Neuron (in vitro differentiated cells): ENCODE results near the gene GANC.
"Not testable (repeated sequence)": the region's sequence is repeated elsewhere in the genome, so short reads cannot be mapped to it uniquely, and the experiment has no call there.

Experiments
- H2AFZ ChIP-seq: one replicate; pipeline ENCODE4 v1.6.1; 2013; ENCODE audit warnings: low read depth, mild to moderate bottlenecking, inconsistent platforms, low read length, moderate library complexity
- H3K27me3 ChIP-seq: one replicate; pipeline ENCODE4 v1.6.1; 2013; ENCODE audit warnings: low read length; ENCODE audit not compliant: insufficient read depth
- H3K36me3 ChIP-seq: one replicate; pipeline ENCODE4 v1.6.1; 2013; ENCODE audit warnings: low read length; ENCODE audit not compliant: insufficient read depth
- H3K4me1 ChIP-seq: one replicate; pipeline ENCODE4 v1.6.1; 2013; ENCODE audit warnings: low read length; ENCODE audit not compliant: insufficient read depth
- H3K4me3 ChIP-seq: 2 replicates; pipeline ENCODE4 v1.5.1; 2013; ENCODE audit warnings: mild to moderate bottlenecking, low read length, moderate library complexity
- H3K9me3 ChIP-seq: one replicate; pipeline ENCODE4 v1.6.1; 2013; ENCODE audit warnings: low read length

GANC gene

DNA sequence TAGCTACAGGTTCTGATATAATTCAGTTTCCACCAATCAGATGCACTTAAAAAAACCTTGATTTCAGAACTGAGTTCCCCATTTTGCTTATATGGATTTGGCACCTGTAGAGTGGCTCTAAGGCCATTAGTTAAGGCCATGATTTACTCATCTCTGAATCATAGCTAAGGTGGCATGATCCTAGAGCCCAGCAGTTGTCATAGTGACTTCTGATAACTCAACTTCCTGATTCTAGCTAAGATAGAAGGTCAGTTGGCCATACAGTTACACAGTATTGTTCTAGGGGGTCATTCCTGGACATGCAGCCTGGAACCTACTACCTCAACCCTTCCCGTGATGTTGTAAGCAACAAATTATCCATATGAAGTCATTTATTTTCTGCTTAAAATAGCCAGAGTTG lies 16.2 kb downstream of the GANC start:
- Histone ChIP-seq H3K4me3 (no peak overlapping the region), H3K27me3 (no peaks in the 10 kb centered on the region), H3K4me1 (no peaks in the 10 kb centered on the region), H3K36me3 (peaks cover 2% of the 10 kb centered on the region), H2AFZ (no peak overlapping the region), H3K9me3 (no peaks in the 10 kb centered on the region)

DNA sequence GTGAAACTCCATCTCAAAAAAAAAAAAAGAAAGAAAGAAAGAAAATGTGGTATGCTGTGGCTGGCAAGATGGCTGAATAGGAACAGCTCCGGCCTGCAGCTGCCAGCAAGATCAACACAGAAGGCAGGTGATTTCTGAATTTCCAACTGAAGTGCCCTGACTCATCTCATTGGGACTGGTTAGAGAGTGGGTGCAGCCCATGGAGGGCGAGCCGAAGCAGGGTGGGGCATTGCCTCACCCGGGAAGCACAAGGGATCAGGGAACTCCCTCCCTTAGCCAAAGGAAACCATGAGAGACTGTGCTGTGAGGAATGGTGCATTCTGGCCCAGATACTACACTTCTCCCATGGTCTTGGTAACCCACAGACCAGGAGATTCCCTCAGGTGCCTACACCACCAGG lies 28.0 kb downstream of the GANC start:
- not testable (repeated sequence) for H3K4me3 ChIP-seq, H3K27me3 ChIP-seq, H3K9me3 ChIP-seq, H3K36me3 ChIP-seq, H2AFZ ChIP-seq, H3K4me1 ChIP-seq

DNA sequence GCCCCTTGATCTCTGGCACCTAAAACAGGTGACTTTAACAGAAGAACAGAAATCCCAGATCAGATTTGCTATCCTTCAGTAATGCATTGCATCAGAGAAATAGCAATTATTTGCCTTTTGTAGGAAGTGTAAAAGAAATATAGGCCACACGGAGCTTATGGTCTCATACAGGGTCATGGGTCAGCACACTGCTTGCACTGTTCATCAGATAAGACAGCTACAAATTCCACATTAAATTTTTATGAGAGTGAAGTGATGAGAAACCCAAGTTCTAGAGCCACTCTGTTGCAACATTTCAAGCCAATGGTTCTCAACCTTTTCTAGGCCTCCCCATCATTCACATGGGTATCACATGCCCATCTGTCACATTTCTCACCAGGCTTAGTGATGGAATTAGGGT lies 33.7 kb downstream of the GANC start:
- Histone ChIP-seq H3K4me1 (no peaks in the 10 kb centered on the region), H3K27me3 (no peaks in the 10 kb centered on the region), H3K4me3 (no peak overlapping the region), H3K9me3 (no peaks in the 10 kb centered on the region), H2AFZ (no peak overlapping the region), H3K36me3 (peaks cover 12% of the 10 kb centered on the region)

DNA sequence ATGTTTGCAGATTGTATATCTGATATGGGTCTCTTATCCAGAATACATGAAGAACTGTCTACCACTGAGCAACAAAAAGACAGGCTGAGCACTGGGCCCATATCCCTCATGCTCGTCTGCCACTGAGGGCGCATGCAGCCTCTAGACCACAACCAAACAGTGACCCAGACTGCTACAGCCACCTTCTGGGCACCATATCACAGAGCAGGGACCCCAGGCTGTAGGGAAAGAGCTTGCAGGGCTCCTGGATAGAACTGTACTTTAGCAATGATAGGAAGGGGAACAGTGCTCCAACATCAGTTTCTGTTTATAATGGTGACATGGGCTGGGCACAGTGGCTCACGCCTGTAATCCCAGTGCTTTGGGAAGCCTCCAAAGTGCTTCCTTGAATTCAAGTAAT lies 40.5 kb downstream of the GANC start:
- Histone ChIP-seq H3K9me3 (no peaks in the 10 kb centered on the region), H3K27me3 (no peaks in the 10 kb centered on the region), H2AFZ (no peak overlapping the region), H3K4me1 (no peaks in the 10 kb centered on the region), H3K36me3 (peaks cover 4% of the 10 kb centered on the region), H3K4me3 (no peak overlapping the region)

DNA sequence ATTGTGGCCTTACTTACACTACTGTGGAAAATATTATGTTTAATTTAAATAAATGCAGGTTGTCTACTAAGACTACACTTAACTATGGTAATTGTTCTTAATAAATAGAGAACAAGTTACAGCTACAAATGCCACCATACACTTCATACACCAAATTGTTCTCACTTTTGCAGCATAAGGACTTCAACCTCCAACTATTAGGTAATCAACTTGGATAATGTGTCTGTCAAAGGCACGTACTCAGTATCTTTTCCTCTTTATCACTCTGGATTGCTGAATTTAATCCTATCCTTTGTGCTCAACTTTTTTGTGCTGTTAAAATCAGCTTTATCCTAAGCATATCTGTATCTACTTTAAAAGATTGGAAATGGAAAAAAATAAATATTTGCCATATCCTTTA lies 41.8 kb downstream of the GANC start:
- peaks cover 2% of the 10 kb centered on the region for H3K36me3 ChIP-seq
- no peaks in the 10 kb centered on the region for H3K4me1 ChIP-seq
- H3K9me3 ChIP-seq = no peaks in the 10 kb centered on the region
- no peak overlapping the region for H3K4me3 ChIP-seq
- H3K27me3 ChIP-seq = no peaks in the 10 kb centered on the region
- H2AFZ ChIP-seq = no peak overlapping the region

DNA sequence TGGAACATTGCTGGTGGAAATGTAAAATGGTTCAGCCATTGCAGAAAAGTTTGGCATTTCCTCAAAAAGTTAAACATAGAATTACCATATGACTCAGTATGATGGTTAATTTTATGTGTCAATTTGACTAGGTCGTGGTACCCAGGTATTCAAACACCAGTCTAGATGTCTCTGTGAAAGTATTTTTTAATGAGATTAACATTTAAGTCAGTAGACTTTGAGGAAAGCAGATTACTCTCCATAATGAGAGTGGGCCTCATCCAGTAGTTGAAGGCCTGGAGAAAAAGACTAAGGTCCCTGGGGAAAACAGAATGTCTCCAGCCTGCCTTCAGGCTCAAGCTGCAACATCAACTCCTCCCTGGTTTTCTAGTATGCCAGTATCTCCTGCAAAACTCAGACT lies 42.5 kb downstream of the GANC start:
- H3K4me1 ChIP-seq = no peaks in the 10 kb centered on the region
- H3K4me3 ChIP-seq = no peak overlapping the region

DNA sequence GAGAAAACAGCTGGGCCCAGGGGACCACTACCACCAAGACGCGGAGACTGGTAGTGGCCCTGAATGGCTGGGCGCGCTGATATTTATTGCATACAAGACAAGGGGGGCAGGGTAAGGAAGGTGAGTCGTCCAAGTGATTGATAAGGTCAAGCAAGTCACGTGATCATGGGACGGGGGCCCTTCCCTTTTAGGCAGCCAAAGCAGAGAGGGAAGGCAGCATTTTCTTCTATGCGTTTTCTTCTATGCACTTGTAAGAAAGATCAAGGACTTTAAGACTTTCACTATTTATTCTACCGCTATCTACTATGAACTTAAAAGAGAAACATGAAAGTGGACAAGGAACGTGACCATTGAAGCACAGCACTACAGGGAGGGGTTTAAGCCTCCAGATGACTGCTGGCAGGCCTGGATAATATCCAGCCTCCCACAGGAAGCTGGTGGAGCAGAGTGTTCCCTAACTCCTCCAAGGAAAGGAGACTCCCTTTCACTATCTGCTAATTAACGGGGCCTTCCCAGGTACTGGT lies 43.3 kb downstream of the GANC start:
- H3K27me3 ChIP-seq, H3K9me3 ChIP-seq, H3K4me3 ChIP-seq, H3K36me3 ChIP-seq, H2AFZ ChIP-seq, H3K4me1 ChIP-seq: not testable (repeated sequence)

More for the DNA sequence above, 42.5 kb downstream of the GANC start:
- Histone ChIP-seq H3K36me3 (no peaks in the 10 kb centered on the region), H2AFZ (no peak overlapping the region), H3K9me3 (no peaks in the 10 kb centered on the region), H3K27me3 (no peaks in the 10 kb centered on the region)

DNA sequence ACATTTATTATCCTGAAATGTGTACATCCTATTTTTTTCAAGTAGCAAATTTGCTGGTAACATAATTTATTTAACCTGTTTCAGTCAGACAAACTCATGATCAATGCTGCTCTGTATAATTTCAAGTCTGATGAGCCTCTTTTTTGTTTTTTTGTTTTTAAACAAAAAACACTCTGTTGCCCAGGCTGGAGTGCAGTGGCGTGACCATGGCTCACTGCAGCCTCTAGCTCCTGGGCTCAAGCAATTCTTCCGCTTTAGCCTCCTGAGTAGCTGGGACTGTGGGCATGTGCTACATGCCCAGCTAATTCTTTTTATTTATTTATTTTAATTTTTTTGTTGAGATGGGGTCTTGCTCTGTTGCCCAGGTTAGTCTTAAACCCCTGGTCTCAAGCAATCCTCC lies 46.2 kb downstream of the GANC start:
- H2AFZ ChIP-seq = no peak overlapping the region
- no peaks in the 10 kb centered on the region for H3K36me3 ChIP-seq
- no peaks in the 10 kb centered on the region for H3K9me3 ChIP-seq
- H3K27me3 ChIP-seq = no peaks in the 10 kb centered on the region
- H3K4me1 ChIP-seq = no peaks in the 10 kb centered on the region
- H3K4me3 ChIP-seq = no peak overlapping the region

DNA sequence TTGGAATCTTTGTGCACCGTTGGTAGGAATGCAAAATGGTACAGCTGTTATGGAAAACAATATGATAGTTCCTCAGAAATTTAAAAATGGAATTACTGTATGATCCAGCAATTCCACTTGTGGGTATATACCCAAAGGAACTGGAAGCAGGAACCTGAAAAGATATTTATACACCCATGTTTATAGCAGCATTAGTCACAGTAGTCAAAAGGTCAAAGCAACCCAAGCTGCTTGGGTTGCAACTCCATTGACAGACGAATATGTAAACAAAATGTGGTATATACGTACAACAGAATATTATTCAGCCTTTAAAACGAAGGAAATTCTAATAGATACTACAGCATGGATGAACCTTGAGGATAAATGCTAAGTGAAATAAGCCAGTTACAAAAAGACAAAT lies 51.3 kb downstream of the GANC start:
- H3K27me3 ChIP-seq = no peaks in the 10 kb centered on the region
- H2AFZ ChIP-seq = no peak overlapping the region
- no peaks in the 10 kb centered on the region for H3K9me3 ChIP-seq
- peaks cover 6% of the 10 kb centered on the region for H3K4me1 ChIP-seq
- H3K36me3 ChIP-seq = peaks cover 2% of the 10 kb centered on the region
- no peak overlapping the region for H3K4me3 ChIP-seq

DNA sequence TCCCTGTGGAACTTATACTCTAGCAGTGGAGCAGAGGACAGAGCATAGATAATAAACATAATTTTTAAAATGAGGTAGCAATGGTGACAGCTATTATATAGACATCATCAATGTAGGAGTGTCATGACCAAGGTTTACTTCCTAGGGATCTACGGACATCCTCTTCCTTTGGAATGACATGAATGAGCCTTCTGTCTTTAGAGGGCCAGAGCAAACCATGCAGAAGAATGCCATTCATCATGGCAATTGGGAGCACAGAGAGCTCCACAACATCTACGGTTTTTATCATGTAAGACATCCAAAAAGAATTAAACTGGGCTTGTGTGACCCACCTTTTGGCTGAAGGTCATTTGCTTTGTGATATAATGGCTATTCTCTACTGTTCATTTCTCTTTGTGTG lies 56.2 kb downstream of the GANC start:
- Histone ChIP-seq H3K4me1 (peaks cover 7% of the 10 kb centered on the region), H2AFZ (no peak overlapping the region), H3K9me3 (no peaks in the 10 kb centered on the region), H3K27me3 (no peaks in the 10 kb centered on the region), H3K4me3 (no peak overlapping the region), H3K36me3 (peaks cover 4% of the 10 kb centered on the region)

DNA sequence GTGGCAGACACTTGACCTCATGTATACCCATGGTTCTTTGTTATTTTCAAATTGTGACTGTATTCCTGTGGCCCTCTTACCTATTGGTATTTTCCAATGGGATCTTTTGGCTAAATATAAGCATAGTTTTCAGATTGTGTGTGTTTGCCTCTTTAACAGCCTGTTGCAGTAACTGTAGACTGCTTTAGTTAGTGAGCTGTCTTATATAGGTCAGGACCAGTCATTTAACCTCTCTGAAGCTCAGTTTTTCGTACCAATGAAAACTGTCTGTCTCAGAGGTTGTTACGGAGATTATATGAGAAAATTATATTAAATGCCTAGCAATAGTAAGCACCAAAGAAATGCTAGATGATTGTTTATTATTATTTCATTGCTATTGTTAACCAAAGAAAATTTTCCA lies 57.0 kb downstream of the GANC start:
- H3K27me3 ChIP-seq = no peaks in the 10 kb centered on the region
- H3K4me1 ChIP-seq = peaks cover 7% of the 10 kb centered on the region
- H3K4me3 ChIP-seq = no peak overlapping the region

DNA sequence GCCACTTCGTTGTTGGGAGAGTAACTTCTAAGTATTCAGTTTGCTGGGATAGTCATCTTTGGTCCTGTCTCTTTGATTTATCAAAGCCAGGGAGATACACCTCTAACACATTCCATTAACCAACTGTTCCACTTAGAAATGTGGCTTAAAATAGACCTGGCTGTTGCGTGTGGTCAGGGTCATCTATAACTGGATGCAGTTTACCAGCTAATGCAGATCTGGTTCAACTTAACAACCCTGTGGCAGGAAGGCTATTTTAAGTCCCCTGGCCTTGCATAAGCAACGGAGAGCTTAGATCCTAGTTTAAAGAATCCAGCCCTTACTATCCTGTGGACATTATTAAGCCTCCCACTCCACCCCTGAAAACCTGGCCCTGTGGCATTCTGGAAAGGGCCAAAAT lies 58.2 kb downstream of the GANC start:
- peaks cover 3% of the 10 kb centered on the region for H3K36me3 ChIP-seq
- H2AFZ ChIP-seq = no peak overlapping the region
- peaks cover 7% of the 10 kb centered on the region for H3K4me1 ChIP-seq
- no peaks in the 10 kb centered on the region for H3K27me3 ChIP-seq
- H3K4me3 ChIP-seq = no peak overlapping the region
- peaks cover 6% of the 10 kb centered on the region for H3K9me3 ChIP-seq

More for the DNA sequence above, 57.0 kb downstream of the GANC start:
- Histone ChIP-seq H3K36me3 (peaks cover 4% of the 10 kb centered on the region), H3K9me3 (peaks cover 3% of the 10 kb centered on the region), H2AFZ (no peak overlapping the region)

DNA sequence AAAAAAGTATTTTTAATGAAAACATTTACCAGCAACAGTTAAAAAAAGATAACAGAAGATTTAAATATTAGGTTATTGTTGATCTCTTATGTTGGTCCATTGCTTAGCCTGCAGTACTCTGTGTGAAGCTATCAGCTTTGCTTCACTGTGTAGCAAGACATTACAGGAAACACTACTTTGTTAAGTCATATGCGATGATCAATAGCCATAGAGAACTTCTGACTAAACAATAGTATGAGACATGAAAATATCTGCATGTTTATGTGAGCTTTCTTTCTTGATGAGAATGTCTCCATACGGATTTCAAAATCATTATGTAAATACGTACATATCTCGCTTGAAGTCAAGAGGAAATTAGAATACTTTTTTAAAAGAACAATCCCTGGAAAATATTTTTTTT lies 59.3 kb downstream of the GANC start:
- no peak overlapping the region for H3K4me3 ChIP-seq
- peaks cover 6% of the 10 kb centered on the region for H3K9me3 ChIP-seq
- peaks cover 3% of the 10 kb centered on the region for H3K36me3 ChIP-seq
- no peak overlapping the region for H2AFZ ChIP-seq
- H3K27me3 ChIP-seq = no peaks in the 10 kb centered on the region
- H3K4me1 ChIP-seq = peaks cover 7% of the 10 kb centered on the region

DNA sequence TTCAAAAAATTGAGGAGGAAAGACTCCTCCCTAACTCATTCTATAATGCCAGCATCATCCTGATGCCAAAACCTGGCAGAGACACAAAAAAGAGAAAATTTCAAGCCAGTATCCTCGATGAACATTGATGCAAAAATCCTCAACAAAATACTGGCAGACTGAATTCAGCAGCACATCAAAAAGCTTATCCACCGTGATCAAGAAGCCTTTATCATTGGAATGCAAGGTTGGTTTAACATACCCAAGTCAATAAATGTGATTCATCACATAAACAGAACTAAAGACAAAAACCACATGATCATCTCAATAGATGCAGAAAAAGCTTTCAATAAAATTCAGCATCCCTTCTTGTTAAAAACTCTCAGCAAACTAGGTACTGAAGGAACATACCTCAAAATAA lies 62.1 kb downstream of the GANC start:
- H2AFZ ChIP-seq = no peak overlapping the region
- H3K9me3 ChIP-seq = peaks cover 6% of the 10 kb centered on the region
- H3K4me3 ChIP-seq = no peak overlapping the region
- no peaks in the 10 kb centered on the region for H3K4me1 ChIP-seq
- H3K27me3 ChIP-seq = no peaks in the 10 kb centered on the region
- peaks cover 3% of the 10 kb centered on the region for H3K36me3 ChIP-seq
